ENCODE measurements around the gene C9orf43.
"Not testable (repeated sequence)": the region's sequence is repeated elsewhere in the genome, so short reads cannot be mapped to it uniquely, and the experiment has no call there.

- TF ChIP-seq CTCF, POLR2A (IDR thresholded peaks at IDR 0.05): not testable (repeated sequence)
Observed at GRCh38 chr9:113437716-113438115, 27.2 kb downstream of the C9orf43 start.

Data from gastroesophageal sphincter (tissue), 3 donors.